ENCODE measurements around the gene PVRIG. TPM values are rescaled to one million over a fixed set of nuclear protein-coding genes. Genes with fewer than 3 reads are reported as not detected.
"Not testable (repeated sequence)": the region's sequence is repeated elsewhere in the genome, so short reads cannot be mapped to it uniquely, and the experiment has no call there.

The PVRIG gene
- total RNA-seq, 1 donor: not detected

DNA sequence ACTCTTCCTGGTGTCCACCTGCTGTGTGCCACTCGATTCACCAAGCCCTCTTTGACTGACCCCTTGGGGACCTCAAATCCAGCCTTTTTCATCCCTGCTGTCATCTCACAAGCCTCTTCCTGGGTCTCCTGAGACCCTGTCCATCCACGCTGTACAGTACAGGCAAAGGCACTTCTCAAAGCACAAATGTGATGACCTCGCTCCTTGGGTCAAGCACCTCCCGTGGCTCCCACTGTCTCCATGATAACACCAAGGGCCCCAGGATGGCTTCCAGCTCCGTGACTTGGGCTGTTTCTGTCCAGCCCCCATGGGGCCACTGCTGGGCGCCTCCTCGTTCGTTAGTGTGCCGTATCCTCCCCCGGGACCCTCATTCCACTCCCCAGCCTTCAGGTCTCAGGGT, 28.7 kb downstream of the PVRIG start:
- Histone ChIP-seq H3K79me2 (ENCODE audit: insufficient read depth, low read length) (no peaks in the 10 kb centered on the region), H3K9me3 (ENCODE audit: low read depth, low read length) (no peaks in the 10 kb centered on the region), H3K4me2 (ENCODE audit: insufficient read depth, low read length) (no peak overlapping the region), H4K20me1 (ENCODE audit: insufficient read depth, low read length) (peaks cover 18% of the 10 kb centered on the region), H3K4me1 (ENCODE audit: insufficient read depth, low read length) (peaks cover 5% of the 10 kb centered on the region), H2AFZ (ENCODE audit: low read length) (no peak overlapping the region), H3K36me3 (ENCODE audit: insufficient read depth, low read length) (no peaks in the 10 kb centered on the region), H3K4me3 (ENCODE audit: insufficient read depth, low read length) (no peak overlapping the region), H3K27ac (ENCODE audit: low read depth, low read length) (no peak overlapping the region), H3K27me3 (ENCODE audit: insufficient read depth, low read length) (no peaks in the 10 kb centered on the region)
- DNase-seq (ENCODE audit: insufficient read length, low spot score, missing footprints): no peak
- TF ChIP-seq, protein P1, sequence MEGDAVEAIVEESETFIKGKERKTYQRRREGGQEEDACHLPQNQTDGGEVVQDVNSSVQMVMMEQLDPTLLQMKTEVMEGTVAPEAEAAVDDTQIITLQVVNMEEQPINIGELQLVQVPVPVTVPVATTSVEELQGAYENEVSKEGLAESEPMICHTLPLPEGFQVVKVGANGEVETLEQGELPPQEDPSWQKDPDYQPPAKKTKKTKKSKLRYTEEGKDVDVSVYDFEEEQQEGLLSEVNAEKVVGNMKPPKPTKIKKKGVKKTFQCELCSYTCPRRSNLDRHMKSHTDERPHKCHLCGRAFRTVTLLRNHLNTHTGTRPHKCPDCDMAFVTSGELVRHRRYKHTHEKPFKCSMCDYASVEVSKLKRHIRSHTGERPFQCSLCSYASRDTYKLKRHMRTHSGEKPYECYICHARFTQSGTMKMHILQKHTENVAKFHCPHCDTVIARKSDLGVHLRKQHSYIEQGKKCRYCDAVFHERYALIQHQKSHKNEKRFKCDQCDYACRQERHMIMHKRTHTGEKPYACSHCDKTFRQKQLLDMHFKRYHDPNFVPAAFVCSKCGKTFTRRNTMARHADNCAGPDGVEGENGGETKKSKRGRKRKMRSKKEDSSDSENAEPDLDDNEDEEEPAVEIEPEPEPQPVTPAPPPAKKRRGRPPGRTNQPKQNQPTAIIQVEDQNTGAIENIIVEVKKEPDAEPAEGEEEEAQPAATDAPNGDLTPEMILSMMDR (IDR thresholded peaks at IDR 0.05; ENCODE audit: extremely low read depth, low read depth, low read length): no peak

DNA sequence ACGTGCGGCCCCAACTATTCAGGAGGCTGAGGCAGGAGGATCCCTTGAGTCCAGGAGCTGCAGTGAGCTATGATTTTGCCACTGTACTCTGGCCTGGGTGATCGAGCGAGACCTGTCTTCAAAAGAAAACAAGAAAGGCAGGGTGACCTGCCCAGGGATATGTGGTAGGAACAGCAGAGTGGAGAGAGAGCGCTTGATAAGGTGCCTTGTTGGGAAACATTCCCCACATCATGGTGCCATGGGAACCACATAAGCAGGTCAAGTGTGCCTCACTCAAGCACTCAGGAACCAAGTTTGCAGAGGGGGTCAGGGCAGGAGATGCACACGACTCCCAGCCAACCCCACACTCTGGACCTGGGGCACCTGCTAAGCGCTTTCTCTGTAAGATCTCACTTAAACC, 37.3 kb downstream of the PVRIG start:
- Histone ChIP-seq H4K20me1 (ENCODE audit: insufficient read depth, low read length) (peaks cover 3% of the 10 kb centered on the region), H2AFZ (ENCODE audit: low read length) (no peak overlapping the region), H3K4me2 (ENCODE audit: insufficient read depth, low read length) (no peak overlapping the region), H3K36me3 (ENCODE audit: insufficient read depth, low read length) (no peaks in the 10 kb centered on the region), H3K9me3 (ENCODE audit: low read depth, low read length) (no peaks in the 10 kb centered on the region), H3K27ac (ENCODE audit: low read depth, low read length) (no peak overlapping the region), H3K27me3 (ENCODE audit: insufficient read depth, low read length) (no peaks in the 10 kb centered on the region), H3K79me2 (ENCODE audit: insufficient read depth, low read length) (no peaks in the 10 kb centered on the region), H3K4me1 (ENCODE audit: insufficient read depth, low read length) (no peaks in the 10 kb centered on the region), H3K4me3 (ENCODE audit: insufficient read depth, low read length) (no peak overlapping the region)
- TF ChIP-seq, protein P1 (IDR thresholded peaks at IDR 0.05; ENCODE audit: extremely low read depth, low read depth, low read length): no peak
- peak; percentile 23 for DNase-seq (ENCODE audit: insufficient read length, low spot score, missing footprints)

DNA sequence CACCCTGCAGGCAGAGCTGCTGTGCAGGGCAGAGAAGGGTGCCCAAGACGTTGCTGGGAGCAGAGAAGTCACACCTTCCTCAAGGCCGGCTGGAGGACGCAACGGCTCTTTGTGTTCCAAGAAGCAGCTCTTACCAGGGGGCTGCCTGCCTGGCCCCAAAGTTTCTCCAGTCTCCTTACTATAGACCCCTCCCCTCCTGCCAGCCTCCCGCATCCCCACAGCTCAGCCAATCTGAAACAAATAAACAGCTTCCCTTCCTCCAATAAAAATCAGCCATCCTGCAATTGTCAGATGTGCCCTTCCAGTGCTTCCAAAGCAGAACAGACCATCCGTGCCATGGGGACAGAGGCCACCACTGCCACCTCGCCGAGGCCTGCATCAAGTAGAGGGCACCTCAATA, 40.2 kb downstream of the PVRIG start:
- not testable (repeated sequence) for H3K36me3 ChIP-seq (ENCODE audit: insufficient read depth, low read length); H3K9me3 ChIP-seq (ENCODE audit: low read depth, low read length); H2AFZ ChIP-seq (ENCODE audit: low read length); H3K79me2 ChIP-seq (ENCODE audit: insufficient read depth, low read length); DNase-seq (ENCODE audit: insufficient read length, low spot score, missing footprints); H3K4me1 ChIP-seq (ENCODE audit: insufficient read depth, low read length); H4K20me1 ChIP-seq (ENCODE audit: insufficient read depth, low read length); H3K4me2 ChIP-seq (ENCODE audit: insufficient read depth, low read length); H3K27me3 ChIP-seq (ENCODE audit: insufficient read depth, low read length); H3K4me3 ChIP-seq (ENCODE audit: insufficient read depth, low read length); H3K27ac ChIP-seq (ENCODE audit: low read depth, low read length)

DNA sequence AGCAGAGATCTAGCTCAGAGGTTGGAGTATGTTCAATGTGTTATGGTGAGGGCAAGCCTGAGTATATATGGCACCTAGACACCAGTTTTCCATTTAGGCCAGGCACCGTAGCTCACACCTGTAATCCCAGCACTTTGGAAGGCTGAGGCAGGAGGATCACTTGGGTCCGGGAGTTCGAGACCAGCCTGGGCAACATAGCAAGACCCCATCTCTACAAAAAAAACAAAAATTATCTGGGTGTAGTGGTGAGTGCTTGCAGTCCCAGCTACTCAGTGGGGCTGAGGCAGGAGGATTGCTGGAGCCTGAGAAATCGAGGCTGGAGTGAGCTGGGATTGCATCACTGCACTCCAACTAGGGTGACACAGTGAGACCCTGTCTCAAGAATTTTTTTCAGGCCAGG, 43.1 kb downstream of the PVRIG start:
- H3K4me2 ChIP-seq (ENCODE audit: insufficient read depth, low read length); H3K9me3 ChIP-seq (ENCODE audit: low read depth, low read length); H3K4me1 ChIP-seq (ENCODE audit: insufficient read depth, low read length); H3K4me3 ChIP-seq (ENCODE audit: insufficient read depth, low read length); H3K27me3 ChIP-seq (ENCODE audit: insufficient read depth, low read length); DNase-seq (ENCODE audit: insufficient read length, low spot score, missing footprints); H3K79me2 ChIP-seq (ENCODE audit: insufficient read depth, low read length); H3K36me3 ChIP-seq (ENCODE audit: insufficient read depth, low read length); H2AFZ ChIP-seq (ENCODE audit: low read length); H3K27ac ChIP-seq (ENCODE audit: low read depth, low read length): not testable (repeated sequence)
- peaks cover 13% of the 10 kb centered on the region for H4K20me1 ChIP-seq (ENCODE audit: insufficient read depth, low read length)

DNA sequence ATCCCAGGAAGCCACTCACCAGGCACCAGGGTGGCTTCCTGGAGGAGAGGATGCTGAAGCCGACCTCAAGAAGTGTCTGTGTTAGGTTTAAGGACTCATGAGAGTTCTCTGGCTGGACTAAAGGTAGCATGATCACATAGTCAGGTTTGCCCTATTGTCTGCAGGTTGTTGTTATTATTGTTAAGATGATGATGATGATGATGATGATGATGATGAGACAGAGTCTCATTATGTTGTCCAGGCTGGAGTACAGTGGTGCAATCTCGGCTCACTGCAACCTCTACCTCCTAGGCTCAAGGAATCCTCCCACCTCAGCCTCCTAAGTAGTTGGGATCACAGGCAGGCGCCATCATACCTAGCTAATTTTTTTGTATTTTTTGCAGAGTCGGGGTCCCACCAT, 44.5 kb downstream of the PVRIG start:
- not testable (repeated sequence) for H3K9me3 ChIP-seq (ENCODE audit: low read depth, low read length); H3K4me3 ChIP-seq (ENCODE audit: insufficient read depth, low read length); DNase-seq (ENCODE audit: insufficient read length, low spot score, missing footprints); H3K27ac ChIP-seq (ENCODE audit: low read depth, low read length); H3K4me2 ChIP-seq (ENCODE audit: insufficient read depth, low read length); H3K4me1 ChIP-seq (ENCODE audit: insufficient read depth, low read length); H3K27me3 ChIP-seq (ENCODE audit: insufficient read depth, low read length); H2AFZ ChIP-seq (ENCODE audit: low read length); H3K36me3 ChIP-seq (ENCODE audit: insufficient read depth, low read length)
- H4K20me1 ChIP-seq (ENCODE audit: insufficient read depth, low read length): peaks cover 20% of the 10 kb centered on the region
- H3K79me2 ChIP-seq (ENCODE audit: insufficient read depth, low read length): peaks cover 11% of the 10 kb centered on the region

DNA sequence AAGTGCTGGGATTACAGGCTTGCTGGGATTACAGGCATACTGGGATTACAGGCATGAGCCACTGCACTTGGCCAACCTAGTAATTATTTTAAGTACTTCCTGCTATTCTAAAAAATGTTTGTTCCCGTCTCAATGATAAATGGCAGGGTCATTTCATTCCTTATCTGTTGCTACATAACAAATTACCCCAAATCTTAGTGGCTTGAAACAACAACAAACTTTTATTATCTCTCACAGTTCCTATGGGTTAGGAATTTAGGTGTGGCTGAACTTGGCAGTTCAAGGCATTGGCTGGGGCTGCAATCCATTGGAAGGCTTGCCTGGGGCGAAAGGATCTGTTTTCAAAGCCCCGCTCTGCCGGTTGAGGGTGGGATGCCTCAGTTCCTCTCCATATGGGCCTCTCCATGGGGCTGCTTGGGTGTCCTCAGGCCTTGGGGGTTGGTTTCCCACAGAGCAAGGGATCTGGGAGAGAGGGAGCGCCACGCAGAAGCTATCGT, 45.0 kb downstream of the PVRIG start:
- not testable (repeated sequence) for H3K4me3 ChIP-seq (ENCODE audit: insufficient read depth, low read length); H2AFZ ChIP-seq (ENCODE audit: low read length); H3K27me3 ChIP-seq (ENCODE audit: insufficient read depth, low read length); H3K27ac ChIP-seq (ENCODE audit: low read depth, low read length); H3K36me3 ChIP-seq (ENCODE audit: insufficient read depth, low read length); H3K4me1 ChIP-seq (ENCODE audit: insufficient read depth, low read length); H3K9me3 ChIP-seq (ENCODE audit: low read depth, low read length); DNase-seq (ENCODE audit: insufficient read length, low spot score, missing footprints); H3K4me2 ChIP-seq (ENCODE audit: insufficient read depth, low read length)
- Histone ChIP-seq H4K20me1 (ENCODE audit: insufficient read depth, low read length) (peaks cover 21% of the 10 kb centered on the region), H3K79me2 (ENCODE audit: insufficient read depth, low read length) (peaks cover 15% of the 10 kb centered on the region)

DNA sequence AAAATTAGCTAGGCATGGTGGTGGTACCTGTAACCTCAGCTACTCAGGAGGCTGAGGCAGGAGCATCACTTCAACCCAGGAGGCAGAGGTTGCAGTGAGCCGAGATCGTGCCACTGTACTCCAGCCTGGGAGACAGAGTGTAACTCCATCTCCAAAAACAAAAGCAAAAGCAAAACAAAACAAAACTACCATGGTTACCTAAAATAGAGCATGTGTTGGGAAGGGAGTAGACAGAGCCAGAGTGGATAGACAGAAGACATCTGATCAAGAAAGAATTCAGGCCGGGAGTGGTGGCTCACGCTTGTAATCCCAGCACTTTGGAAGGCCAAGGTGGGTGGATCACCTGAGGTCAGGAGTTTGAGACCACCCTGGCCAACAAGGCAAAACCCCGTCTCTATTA, 46.1 kb downstream of the PVRIG start:
- Histone ChIP-seq H4K20me1 (ENCODE audit: insufficient read depth, low read length) (peaks cover 22% of the 10 kb centered on the region), H3K79me2 (ENCODE audit: insufficient read depth, low read length) (peaks cover 15% of the 10 kb centered on the region)
- H3K9me3 ChIP-seq (ENCODE audit: low read depth, low read length); H3K27me3 ChIP-seq (ENCODE audit: insufficient read depth, low read length); H3K4me1 ChIP-seq (ENCODE audit: insufficient read depth, low read length); H3K36me3 ChIP-seq (ENCODE audit: insufficient read depth, low read length); H2AFZ ChIP-seq (ENCODE audit: low read length); H3K27ac ChIP-seq (ENCODE audit: low read depth, low read length); DNase-seq (ENCODE audit: insufficient read length, low spot score, missing footprints); H3K4me3 ChIP-seq (ENCODE audit: insufficient read depth, low read length); H3K4me2 ChIP-seq (ENCODE audit: insufficient read depth, low read length): not testable (repeated sequence)

All from osteoblast (primary cell).